Gastrocnemius medialis (tissue), 4 donors: ENCODE measurements around the gene FAM24B.

ENCODE experiments used
- POLR2A ChIP-seq, 2 donors: fragments of 450-650 bp; IDR thresholded peaks; one replicate each; pipeline ENCODE4 v1.6.1; 2017; ENCODE audit warnings: antibody characterized with exemption in 2 of 2, mild to moderate bottlenecking in 2 of 2, moderate library complexity in 2 of 2
- TF ChIP-seq, protein P1 (sequence below), 5 experiments: fragments of 450-650 bp in 3 of 5; fragments of 200-600 bp in 2 of 5; sonication (generic) in 2 of 5; IDR thresholded peaks in 4 of 5; conservative IDR thresholded peaks in 1 of 5; 1 replicate in 4 of 5; 2 replicates in 1 of 5; pipeline ENCODE4 v1.5.1; 2016 to 2019; ENCODE audit warnings: antibody characterized with exemption in 5 of 5, mild to moderate bottlenecking in 3 of 5, moderate library complexity in 3 of 5

DNA sequence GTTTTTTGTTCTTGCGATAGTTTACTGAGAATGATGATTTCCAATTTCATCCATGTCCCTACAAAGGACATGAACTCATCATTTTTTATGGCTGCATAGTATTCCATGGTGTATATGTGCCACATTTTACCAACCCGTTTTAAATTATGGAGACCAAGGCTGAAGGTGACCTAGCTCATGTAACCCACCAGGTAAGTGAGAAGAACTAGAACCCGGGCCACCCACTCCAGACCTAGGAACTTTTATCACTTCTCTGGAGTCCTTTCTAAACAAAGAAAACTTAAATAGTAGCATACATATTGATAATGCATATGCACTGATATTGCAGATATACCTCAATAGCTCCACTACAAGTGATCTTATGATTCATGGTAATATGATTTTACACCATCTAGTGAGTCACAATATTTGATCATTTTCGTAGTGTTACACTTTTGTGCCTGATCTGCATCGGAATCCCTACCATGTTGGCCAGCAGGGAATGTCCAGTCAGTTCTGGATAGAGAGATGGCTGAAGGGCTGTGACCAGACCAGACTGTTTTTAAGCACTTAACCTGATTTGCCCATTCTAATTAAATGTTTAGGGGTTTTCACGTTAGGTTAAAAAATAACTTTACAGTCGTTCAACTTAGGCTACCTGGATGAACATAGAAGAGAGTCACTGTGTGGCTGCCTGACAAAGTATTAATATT is 49.0 kb downstream of the FAM24B start:
- TF ChIP-seq, protein P1, sequence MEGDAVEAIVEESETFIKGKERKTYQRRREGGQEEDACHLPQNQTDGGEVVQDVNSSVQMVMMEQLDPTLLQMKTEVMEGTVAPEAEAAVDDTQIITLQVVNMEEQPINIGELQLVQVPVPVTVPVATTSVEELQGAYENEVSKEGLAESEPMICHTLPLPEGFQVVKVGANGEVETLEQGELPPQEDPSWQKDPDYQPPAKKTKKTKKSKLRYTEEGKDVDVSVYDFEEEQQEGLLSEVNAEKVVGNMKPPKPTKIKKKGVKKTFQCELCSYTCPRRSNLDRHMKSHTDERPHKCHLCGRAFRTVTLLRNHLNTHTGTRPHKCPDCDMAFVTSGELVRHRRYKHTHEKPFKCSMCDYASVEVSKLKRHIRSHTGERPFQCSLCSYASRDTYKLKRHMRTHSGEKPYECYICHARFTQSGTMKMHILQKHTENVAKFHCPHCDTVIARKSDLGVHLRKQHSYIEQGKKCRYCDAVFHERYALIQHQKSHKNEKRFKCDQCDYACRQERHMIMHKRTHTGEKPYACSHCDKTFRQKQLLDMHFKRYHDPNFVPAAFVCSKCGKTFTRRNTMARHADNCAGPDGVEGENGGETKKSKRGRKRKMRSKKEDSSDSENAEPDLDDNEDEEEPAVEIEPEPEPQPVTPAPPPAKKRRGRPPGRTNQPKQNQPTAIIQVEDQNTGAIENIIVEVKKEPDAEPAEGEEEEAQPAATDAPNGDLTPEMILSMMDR (IDR thresholded peaks at IDR 0.05 in 4 of 5, conservative IDR thresholded peaks at IDR 0.05 in 1 of 5), result no peak
- no peak for TF ChIP-seq POLR2A (IDR thresholded peaks at IDR 0.05)
